ENCODE data around the gene BANF2.

The BANF2 gene

GRCh38 chr20:17732907-17733521, 33.2 kb downstream of the BANF2 start:
- no peak for DNase-seq

- DNase-seq = no peak
These were observed 34.1 kb downstream of the BANF2 start for GRCh38 chr20:17733767-17734304.

GRCh38 chr20:17734374-17734773, 34.6 kb downstream of the BANF2 start:
- no peak for DNase-seq

- DNase-seq = no peak
These were observed 35.5 kb downstream of the BANF2 start for GRCh38 chr20:17735206-17735804.

GRCh38 chr20:17735959-17736621, 36.3 kb downstream of the BANF2 start:
- no peak for DNase-seq

- no peak for DNase-seq
These were observed 38.4 kb downstream of the BANF2 start for GRCh38 chr20:17738154-17738553.

- DNase-seq = no peak
These were observed 41.5 kb downstream of the BANF2 start for GRCh38 chr20:17741220-17741619.

- DNase-seq = no peak
These were observed 43.0 kb downstream of the BANF2 start for GRCh38 chr20:17742731-17743130.

GRCh38 chr20:17743677-17744076, 43.9 kb downstream of the BANF2 start:
- no peak for DNase-seq

- no peak for DNase-seq
These were observed 47.7 kb downstream of the BANF2 start for GRCh38 chr20:17747431-17747846.

- no peak for DNase-seq
These were observed 48.5 kb downstream of the BANF2 start for GRCh38 chr20:17748279-17748678.

GRCh38 chr20:17749626-17749977, 49.8 kb downstream of the BANF2 start:
- no peak for DNase-seq

- DNase-seq = no peak
These were observed 50.4 kb downstream of the BANF2 start for GRCh38 chr20:17749978-17750721.

GRCh38 chr20:17750722-17751045, 50.9 kb downstream of the BANF2 start:
- no peak for DNase-seq

- DNase-seq = no peak
These were observed 51.9 kb downstream of the BANF2 start for GRCh38 chr20:17751640-17752039.

- DNase-seq = no peak
These were observed 52.7 kb downstream of the BANF2 start for GRCh38 chr20:17752459-17752858.

GRCh38 chr20:17753516-17753915, 53.8 kb downstream of the BANF2 start:
- no peak for DNase-seq

- DNase-seq = no peak
These were observed 56.8 kb downstream of the BANF2 start for GRCh38 chr20:17756529-17756928.

- no peak for DNase-seq
These were observed 57.7 kb downstream of the BANF2 start for GRCh38 chr20:17757496-17757895.

GRCh38 chr20:17758010-17758409, 58.2 kb downstream of the BANF2 start:
- DNase-seq = no peak

- no peak for DNase-seq
These were observed 58.7 kb downstream of the BANF2 start for GRCh38 chr20:17758512-17758911.

GRCh38 chr20:17759449-17759848, 59.7 kb downstream of the BANF2 start:
- no peak for DNase-seq

Data from amygdala (tissue), 56 donors.